ENCODE data around the gene TSPAN11.

GRCh38 chr12:30926243-30927221 is at the start of gene TSPAN11:
- no peak for TF ChIP-seq POLR2A (IDR thresholded peaks at IDR 0.05; ENCODE audit: low read depth, low read length)
- TF ChIP-seq POLR2AphosphoS5 (IDR thresholded peaks at IDR 0.05; ENCODE audit: low read depth, low read length), result no peak
